HG03135 (cell line): Measurements from ENCODE around the gene SSRP1.

Experiments used
- ATAC-seq: cut with Tn5 transposase; IDR thresholded peaks from one replicate; pipeline ENCODE4 v1.9.1; 2021; ENCODE audit warnings: mild to moderate bottlenecking, moderate library complexity; ENCODE audit not compliant: unreplicated experiment

SSRP1 gene

DNA sequence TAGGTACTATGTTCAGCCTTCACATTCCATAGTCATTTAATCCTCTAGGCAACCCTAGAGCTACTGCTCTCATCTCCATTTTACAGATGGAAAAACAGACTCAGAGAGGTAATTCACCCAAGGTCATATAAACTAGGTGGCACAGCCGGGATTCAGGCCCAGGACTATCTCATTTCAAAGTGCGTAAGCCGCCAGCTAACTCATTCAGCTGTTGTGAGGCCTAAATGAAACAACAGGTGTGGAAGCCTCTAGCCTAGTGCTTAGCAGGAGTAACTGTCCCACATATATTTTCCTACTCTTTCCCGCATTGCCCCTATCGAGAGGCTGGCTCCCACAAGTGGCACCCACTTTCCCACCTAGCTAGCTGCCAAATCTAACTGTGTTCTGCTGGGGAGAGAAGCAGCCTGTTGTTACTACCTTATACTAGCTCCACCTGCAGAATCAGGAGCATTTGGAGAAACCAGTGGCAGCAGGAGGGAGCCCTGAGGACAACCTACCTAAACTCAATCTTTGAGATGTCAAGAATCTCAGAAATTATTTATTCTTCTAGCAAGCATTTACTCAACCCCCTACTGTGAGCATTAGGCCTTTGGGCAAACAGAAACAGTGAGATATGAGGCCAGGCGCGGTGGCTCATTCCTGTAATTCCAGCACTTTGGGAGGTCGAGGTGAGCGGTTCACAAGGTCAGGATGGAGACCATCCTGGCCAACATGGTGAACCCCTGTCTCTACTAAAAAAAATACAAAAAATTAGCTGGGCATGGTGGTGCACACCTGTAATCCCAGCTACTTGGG is 24.4 kb upstream of the SSRP1 start:
- ATAC-seq: no peak

DNA sequence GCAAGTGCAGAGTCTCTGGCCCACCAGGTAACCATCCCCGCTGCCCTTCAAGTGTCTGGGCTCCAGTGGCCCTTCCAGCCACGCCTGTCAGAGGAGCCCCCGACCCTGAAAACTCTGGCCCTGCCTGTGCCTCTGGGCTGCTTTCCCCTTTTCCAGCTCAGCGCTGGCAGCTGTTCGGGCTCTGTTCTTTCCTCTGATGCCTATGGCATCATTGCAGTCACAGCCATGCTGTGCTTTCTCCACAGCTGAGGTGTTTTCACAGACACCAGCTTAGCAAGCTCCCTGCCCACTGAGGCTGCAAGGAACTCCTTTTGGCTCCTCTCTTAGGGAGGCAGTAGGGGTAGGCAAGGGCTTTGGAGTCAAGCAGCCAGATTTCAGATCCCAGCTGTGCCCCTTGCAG is 23.7 kb upstream of the SSRP1 start:
- no peak for ATAC-seq

DNA sequence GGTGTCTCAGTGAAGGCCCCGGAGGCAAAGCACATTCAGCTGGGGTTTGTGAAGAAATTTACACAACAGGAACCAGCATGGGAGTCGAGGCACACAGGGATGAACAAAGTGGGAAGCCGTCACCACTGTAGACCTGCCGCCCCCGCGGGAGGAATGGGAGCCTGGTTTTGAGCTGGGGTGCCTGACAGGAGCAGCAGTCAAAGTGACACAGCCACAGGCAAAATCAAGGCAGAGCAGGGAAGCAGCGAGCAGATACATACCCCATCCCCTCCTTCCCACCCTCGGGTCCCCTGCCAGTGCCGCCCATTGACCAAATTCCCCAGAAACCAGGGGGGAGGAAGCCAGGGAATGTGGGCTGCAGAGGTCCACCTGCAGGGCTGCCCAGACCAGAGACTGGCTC is 23.3 kb upstream of the SSRP1 start:
- no peak for ATAC-seq

DNA sequence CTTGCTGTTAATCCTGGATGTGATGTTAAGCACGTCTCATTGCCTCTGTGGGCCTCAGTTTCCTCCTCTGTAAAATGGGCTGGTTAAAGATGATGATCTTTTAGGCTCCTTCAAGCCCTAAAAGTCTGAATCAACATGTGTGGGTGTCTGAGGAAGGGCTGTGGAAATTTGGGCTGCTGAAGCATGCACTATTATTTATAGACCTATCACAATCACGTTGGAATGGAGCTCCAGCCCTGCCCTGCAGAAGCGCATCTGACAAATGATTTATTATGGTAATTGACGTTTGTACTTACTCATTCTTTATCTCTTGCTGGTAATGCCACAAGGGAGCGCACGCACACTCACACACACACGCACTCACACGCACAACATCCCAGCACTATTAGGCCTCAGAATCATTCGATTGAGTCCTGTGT is 22.9 kb upstream of the SSRP1 start:
- no peak for ATAC-seq

DNA sequence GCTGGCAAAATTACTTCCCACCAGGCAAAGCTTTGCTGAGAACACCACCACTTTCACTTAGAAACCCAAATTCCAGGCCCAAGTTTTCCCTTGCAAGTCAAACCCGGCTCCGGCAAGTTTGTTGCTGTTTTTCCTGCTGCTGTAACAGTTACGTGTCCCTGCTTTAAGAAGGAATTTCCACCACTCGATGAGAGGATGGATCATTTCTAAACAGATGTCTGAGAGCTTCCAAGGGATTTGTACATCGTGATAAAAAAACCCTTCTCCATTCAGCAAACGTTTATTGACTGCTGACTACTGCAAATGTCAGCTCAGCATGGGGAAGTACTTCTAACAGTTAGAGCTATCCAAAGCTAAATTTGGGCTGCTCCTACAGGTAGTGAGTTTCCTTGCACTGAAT is 22.2 kb upstream of the SSRP1 start:
- ATAC-seq: no peak

DNA sequence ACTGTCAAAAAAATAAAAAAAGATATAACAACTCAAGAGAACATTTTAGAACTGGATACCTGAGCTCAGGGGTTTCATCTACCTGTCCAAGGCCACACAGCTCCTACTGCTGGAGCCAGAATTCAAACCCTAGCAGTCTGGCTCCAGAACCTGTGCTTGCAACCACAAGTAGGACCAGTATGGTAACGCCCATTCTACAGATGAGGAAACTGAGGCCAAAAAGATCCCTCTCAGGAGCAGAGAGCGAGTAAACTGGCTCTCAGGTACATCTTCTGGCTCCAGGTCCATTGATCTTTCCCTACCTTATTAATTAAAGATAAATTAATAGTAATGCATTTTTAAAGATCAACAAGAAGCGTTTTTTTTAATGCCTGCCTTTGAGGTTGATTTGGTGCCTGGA is 21.6 kb upstream of the SSRP1 start:
- ATAC-seq: no peak

DNA sequence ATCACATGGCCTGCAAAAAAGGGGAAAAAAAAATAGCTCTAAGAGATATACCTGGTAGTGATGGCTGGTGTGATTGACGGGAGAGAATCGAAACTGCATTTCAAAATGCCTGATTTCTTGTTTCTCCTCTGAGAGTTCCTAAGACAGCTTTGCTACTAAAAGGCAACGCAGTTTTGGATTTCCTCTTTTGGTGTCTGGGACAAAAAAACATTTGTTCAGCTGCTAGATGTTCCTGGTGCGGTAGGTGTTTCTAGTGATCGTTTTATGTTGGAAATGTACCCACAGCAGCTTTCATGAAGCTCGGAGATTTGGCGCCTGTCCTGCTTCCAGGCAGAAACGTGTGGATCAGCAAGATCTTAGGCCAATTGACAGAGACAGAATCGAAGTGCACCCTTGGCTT is 20.6 kb upstream of the SSRP1 start:
- no peak for ATAC-seq

DNA sequence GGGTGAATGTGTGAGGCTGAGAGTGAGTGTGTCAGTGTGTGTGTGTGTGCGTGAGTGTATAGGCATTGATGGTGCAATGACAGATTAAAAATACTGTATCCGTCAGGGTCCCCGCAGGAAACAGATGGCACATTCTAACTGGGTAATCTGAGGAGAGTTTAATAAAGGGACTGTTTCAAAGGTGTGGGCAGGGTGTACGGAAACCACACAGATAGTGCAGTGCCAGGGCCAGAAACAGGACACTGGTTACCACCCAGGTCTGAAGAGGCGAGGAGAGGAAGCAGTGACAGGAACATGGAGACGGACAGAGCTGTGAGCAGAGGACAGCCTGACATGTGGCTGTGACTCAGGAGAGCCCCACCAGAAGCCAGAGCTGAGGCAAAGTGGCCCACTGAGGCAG is 19.0 kb upstream of the SSRP1 start:
- no peak for ATAC-seq

DNA sequence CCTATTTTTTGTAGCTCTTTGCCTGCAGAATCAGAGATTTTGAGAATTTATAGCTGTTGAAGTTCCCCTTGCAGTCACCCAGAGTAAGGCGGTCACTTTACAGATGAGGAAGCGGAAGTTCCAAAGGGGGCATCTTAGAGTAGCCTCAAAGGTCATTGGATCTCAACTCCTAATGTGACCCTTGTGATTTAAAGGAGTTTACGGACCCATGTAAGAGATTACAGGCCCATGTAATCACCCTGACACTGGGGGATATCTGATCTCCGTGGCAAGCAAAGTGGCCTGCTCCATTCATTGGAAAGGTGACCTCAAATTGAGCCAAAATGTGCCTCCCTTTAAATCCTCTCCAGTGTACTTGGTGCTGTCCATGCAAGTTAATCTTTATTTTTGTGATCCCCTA is 18.2 kb upstream of the SSRP1 start:
- ATAC-seq: no peak

DNA sequence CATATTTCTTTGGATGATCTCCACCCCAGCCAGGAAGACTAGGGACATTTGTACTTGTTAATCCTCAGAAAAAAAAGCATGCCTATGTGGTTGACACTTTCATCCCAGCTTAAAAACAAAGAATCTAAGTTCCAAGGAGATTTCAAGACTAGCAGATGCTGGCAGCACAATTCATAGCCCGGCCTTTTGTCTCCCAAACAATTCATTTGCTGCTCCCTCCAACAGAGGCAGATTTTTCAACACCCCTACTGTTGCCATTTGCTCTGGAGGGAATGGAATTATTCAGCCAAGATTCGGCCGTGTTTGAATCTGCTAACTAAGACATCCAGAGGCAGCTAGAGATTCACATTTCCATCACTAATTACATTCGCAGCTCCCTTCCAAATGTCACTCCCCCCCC is 17.8 kb upstream of the SSRP1 start:
- ATAC-seq: no peak

DNA sequence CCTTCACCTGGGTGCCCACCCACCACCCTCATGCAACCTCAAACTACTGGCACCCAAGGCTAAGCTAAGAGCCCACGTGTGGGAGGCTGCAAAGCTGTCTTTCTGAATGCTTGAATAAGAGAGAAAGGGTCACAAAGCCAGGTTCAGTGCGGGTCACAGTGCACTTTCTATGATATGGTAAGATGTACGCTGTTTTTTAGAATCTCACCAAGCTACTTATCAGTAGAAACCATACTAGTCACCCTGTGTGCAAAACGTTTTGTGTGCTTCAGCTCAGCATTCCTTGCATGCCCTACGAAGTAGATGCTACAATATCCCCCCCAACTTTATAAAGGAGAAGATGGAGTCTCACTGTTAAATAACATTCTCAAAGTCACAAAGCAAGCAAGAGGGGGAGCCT is 17.3 kb upstream of the SSRP1 start:
- ATAC-seq: no peak

DNA sequence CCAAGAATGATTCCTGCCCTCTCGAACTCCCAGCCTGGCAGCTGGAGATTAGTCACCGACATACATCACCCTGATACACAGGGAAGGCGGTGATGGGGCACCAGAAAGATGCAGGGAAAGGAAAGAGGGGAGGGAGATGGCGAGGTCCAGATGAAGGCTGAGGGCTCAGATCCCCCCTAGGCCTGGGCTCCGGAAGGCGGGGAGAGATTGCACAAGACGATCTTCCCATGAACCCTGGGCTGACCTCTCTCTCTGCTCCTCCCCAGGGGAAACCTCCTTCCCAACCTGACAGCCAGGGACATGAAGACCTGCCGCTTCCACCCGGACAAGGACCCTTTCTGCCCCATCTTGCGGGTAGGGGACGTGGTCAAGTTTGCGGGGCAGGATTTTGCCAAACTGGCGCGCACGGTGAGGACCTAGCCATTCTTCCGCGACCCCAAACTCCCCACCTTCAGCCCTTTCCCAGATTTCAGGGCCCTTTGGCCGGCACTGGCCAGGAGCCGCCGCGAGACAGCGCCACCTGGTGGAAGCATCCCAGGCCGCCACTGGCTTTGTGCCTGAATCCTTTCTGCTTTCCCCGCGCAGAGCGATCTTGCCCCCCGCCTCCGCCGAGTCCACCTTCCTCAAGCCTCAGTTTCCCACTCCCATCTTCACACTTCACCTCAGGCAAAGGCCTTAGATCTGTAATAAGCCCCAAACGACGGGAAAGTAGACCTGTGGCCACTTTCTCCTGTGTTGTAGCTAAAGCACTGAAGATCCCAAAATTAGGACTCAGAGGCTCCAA is 14.0 kb upstream of the SSRP1 start:
- no peak for ATAC-seq

DNA sequence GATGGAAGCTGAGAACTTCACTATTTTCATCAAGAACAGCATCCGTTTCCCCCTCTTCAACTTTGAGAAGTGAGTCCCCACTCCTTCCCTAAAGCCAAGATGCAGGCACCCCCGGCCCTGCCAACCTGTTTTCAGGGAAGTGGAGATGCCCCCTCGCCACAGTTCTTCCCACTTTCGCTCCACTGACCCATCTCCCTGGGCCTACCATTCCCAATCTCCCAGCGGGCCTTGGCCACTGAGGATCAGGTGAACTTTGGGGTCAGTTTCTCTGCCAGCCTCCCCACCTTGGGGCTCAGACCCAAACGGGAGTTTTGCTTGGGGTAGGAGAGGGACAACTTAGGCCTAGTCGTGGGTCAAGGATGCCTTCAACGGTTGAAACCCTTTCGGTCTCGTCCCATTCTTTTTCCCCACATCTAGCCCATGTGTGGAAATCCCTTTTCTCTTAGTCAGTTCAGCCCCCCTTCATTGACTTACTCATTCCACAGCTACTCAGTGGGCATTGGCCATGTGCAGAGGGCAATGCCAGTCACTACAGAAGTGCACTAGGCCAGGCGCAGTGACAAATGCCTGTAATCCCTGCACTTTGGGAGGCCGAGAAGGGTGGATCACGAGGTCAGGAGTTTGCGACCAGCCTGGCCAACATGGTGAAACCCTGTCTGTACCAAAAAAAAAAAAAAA is 13.1 kb upstream of the SSRP1 start:
- no peak for ATAC-seq

DNA sequence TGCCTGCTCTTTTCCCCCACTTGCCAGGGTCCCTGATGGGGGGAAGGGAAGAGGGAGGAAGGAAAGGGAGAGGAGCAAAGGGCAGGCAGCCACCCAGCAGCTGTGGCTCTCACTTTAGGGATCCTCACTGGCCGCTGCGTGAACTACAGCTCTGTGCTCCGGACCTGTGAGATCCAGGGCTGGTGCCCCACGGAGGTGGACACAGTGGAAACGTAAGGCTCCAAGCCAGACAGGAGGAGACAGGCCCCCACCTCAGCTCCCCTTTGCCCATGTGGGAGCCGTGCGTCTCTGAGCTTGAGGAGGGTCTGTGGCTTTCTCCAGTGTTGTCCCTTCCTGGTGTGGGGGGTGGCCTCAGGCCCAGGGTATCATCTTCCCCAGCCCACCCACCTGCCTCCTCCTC is 12.4 kb upstream of the SSRP1 start:
- no peak for ATAC-seq

DNA sequence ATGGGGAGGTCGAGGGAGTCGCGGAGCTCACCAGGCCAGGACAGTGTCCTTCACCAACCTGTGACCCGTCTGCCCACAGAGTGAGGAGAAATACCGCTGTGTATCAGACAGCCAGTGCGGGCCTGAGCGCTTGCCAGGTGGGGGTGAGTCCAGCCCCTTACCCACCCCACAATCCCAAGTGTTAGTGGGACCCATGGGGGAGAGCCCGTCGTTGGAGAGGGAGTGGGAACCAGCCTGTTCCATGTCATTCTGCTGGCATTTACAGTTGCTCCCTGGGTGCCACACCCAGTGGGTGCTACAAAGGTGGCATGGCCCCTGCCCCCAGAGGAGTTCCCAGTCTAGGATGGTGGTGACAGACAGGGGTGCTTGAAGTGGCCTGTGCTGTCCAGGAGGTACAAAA is 11.6 kb upstream of the SSRP1 start:
- ATAC-seq: no peak

DNA sequence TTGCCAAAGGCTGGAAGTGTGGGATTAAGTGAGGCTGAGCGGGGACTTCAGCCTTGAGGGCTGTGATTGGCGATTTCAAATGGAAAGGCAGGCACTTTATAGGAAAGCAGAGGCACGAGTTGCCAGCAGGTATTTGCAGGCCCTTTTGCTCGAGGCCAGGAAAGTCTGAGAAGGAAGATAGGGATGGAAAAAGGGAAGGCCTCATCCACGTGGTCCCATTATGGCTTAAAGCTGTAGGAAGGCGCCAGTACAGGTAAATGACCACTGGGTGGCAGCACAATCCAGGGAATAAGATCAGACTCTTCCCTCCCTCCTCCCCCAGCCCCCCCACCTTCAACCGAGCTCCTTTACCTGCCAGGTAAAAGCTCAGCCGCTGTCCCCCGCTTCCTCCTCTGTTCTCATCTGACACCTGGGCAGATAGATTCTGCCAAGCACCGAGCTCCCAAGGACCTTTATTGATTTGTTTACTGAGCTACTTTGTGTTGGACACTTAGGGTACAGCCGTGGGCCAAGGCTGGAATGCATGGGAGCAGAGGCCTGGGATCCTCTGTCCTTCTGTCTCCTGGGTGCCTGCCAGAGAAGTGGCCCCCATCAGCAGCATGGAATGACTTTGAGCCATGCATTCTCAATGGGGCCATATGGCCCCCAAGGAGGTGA is 10.0 kb upstream of the SSRP1 start:
- ATAC-seq: peak; percentile 77

DNA sequence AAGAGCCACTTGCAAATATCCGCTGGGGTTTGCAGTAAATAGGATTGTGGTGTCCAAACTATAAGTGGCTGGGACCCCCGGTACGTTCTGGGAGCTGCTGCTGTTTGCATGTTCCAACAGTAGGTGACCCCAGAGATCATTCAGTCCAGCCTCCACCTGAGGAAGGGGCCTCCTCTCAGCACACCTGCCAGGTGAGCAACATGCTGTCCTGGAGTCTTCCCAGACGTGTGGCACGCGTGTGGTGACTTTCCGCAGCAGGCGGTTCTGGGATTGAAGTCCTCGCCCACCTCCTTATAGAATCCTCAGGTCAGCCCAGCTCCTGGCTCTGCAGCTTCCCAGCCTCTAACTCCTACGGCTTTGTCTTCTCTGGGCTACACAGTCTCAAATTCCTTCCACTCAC is 9.1 kb upstream of the SSRP1 start:
- ATAC-seq: no peak

DNA sequence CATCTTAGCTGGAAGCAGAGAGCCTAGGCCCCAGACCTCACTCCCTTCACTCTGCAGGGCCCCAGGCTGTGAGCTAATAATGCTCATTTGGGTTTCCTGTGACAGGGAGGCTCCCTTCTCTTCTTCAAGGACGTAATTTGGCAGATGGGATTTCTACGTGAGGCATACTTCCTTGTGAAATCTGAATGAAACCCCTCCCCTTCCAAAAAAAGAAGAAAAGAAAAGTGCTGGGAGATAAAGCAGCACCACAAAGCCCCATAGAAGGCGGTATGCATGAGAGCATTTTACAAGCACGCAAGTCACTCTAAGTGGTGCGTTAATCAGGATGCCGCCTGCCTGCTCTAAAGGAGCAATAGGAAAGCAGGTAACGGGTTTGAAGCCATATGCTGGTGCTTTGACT is 8.1 kb upstream of the SSRP1 start:
- ATAC-seq: no peak

DNA sequence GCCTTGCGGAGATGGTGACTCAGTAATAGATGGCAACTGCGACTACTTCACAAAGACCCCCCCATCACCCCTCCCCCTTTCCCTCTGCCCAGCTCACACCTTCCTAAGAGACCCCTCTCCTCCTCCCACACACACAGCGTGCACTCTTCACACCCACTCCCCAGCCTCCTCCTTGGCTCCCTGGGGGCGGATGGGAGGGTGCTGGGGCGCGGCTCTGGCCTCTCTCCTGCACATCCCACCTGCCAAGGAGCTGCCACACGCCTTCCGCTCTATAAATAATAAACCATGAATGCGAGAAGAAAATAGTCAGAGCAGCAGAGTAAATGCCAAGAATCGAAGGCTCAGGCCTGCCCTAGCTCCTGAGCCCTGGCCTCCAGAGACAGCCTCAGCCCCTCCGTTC is 7.0 kb upstream of the SSRP1 start:
- ATAC-seq: no peak

DNA sequence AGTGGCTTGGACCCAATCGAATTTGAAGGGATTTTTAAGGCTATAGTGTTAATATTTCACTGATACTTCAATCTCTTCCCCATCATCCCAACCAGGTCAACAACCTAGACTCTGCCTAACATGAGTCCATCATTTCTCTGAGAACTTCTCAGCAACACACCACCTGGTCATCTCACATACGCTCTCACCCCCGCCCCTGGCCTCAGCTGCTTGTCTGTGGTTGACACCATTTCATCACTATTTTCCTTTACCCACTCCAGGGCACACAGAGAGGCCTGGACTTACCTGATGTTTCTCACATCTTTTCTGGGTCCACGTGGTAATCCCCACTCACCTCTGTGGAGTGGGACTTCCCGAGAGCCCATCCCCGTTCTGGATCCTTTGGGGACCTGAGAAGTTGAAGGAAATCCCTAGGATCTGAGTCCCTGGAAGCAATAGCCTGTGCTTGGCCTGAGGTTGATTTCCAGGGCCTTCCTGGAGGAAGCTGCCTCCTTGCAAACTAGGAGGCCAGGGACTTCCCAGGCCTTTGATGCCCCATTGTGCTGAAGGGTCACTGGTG is 5.6 kb upstream of the SSRP1 start:
- no peak for ATAC-seq

DNA sequence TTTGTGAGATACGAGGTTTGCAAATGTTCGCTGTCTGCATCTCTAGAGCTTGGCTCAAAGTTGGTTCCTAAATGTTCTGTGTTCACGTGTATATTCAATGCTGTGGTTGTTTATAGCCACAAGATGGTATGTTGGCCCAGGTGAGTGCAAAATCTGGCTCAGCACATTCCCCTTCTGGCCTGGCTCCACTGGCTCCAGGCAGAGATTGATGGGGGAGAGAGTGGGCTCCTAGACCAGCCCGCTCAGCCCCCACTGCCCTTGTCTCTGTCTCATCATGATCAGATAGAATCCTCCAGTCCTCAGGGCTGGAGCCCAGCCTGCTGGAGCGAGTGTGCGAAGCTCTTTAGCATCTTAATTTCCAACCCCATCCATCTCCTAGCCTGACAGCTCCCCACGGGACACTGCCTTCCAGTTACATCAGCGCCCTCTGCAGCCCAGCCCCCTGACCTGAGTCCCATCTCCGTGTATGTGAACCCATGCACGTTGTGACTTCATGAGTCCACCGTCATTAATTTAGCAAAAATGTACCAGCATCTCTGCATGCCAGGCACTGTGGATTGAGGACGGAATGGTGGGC is 4.4 kb upstream of the SSRP1 start:
- ATAC-seq: no peak
